K562 (cell line): Measurements from ENCODE around the gene TMEM139. TPM values are rescaled to one million over a fixed set of nuclear protein-coding genes. Genes with fewer than 3 reads are reported as not detected.

Source experiments
- ATAC-seq: fragments of 200-7000 bp; cut with Tn5 transposase; 3 replicates; pipeline ENCODE4 v1.9.1; 2020; ENCODE audit warnings: moderate library complexity
- Bru-seq: library from RNA; stranded (reverse); fragments of 400-500 nt; gene quantifications from one replicate; lab custom pipeline; 2021; lab: Mats Ljungman, UMichigan
- BruChase-seq, 2 experiments: library from RNA; stranded (reverse); fragments of 400-500 nt; gene quantifications; one replicate each; lab custom pipeline; 2021; lab: Mats Ljungman, UMichigan
- BruUV-seq: library from RNA; stranded (reverse); fragments of 400-500 nt; replicated peaks from 2 replicates; lab custom pipeline; 2021; lab: Mats Ljungman, UMichigan
- CTCF ChIA-PET: fragments of 300-600 bp; formaldehyde crosslinking; extraction: SDS; loops from one replicate; lab custom pipeline; 2021; ENCODE audit warnings: low intra/inter-chr PET ratio; lab: Yijun Ruan, JAX
- POLR2A ChIA-PET: fragments of 300-600, 350-650 bp; sonication (Branson Sonifier 250); formaldehyde crosslinking; extraction: SDS; loops from one replicate; lab custom pipeline; 2021; ENCODE audit warnings: antibody characterized with exemption, inconsistent platforms; lab: Yijun Ruan, JAX
- DNase-seq, 4 experiments: peaks; one replicate each; pipeline versions ENCODE4 v3.0.0 to v3.0.0-alpha.2; 2011 to 2018; ENCODE audit warnings: low spot score in 3 of 4, mixed read lengths in 3 of 4; ENCODE audit errors: extremely low read depth in 1 of 4
- FAIRE-seq: peaks from 2 replicates; lab custom pipeline; 2011; peaks lifted over from hg19 to GRCh38; lab: Jason Lieb, UNC
- H2AFZ ChIP-seq: 2 replicates; pipeline ENCODE4 v1.6.0; 2011; ENCODE audit warnings: low read depth, low read length, control low read depth, inconsistent platforms
- H3K27ac ChIP-seq: fragments of 200-600 bp; 3 replicates; pipeline ENCODE4 v1.8.0; 2011; ENCODE audit warnings: low read depth, mild to moderate bottlenecking, control low read depth, inconsistent platforms, low read length, moderate library complexity, mixed read lengths; ENCODE audit errors: extremely low read depth
- H3K27me3 ChIP-seq, 2 experiments: fragments of 300-600 bp in 1 of 2; 2 replicates in 1 of 2; 3 replicates in 1 of 2; pipeline versions ENCODE4 v1.6.0 to v1.8.0; 2011; ENCODE audit warnings: inconsistent platforms in 2 of 2, low read length in 2 of 2, mild to moderate bottlenecking in 1 of 2, mixed read lengths in 1 of 2, moderate library complexity in 1 of 2; ENCODE audit not compliant: control insufficient read depth in 2 of 2, insufficient read depth in 2 of 2
- H3K36me3 ChIP-seq: fragments of 300-600 bp; 3 replicates; pipeline ENCODE4 v1.8.0; 2011; ENCODE audit warnings: mild to moderate bottlenecking, low read length, inconsistent platforms; ENCODE audit not compliant: control insufficient read depth, insufficient read depth
- H3K4me1 ChIP-seq, 2 experiments: fragments of 200-600 bp in 1 of 2; replicated peaks in 1 of 2; 2 replicates in 1 of 2; 3 replicates in 1 of 2; pipeline versions ENCODE4 v1.5.1 to v1.8.0; 2011; ENCODE audit warnings: inconsistent platforms in 2 of 2, low read length in 2 of 2, mild to moderate bottlenecking in 1 of 2, mixed read lengths in 1 of 2, moderate library complexity in 1 of 2; ENCODE audit not compliant: control insufficient read depth in 2 of 2, insufficient read depth in 2 of 2
- H3K4me2 ChIP-seq: 2 replicates; pipeline ENCODE4 v1.6.1; 2011; ENCODE audit warnings: low read length, control low read depth, inconsistent platforms, mixed read lengths; ENCODE audit not compliant: insufficient read depth
- H3K4me3 ChIP-seq: fragments of 200-600 bp; sonication (generic), shearing (Covaris generic); 2 replicates; pipeline ENCODE4 v1.5.1; 2016; ENCODE audit warnings: control low read depth, inconsistent platforms
- H3K79me2 ChIP-seq: fragments of 200-600 bp; 3 replicates; pipeline ENCODE4 v1.8.0; 2011; ENCODE audit warnings: low read length, inconsistent platforms; ENCODE audit not compliant: control insufficient read depth, insufficient read depth
- H3K9ac ChIP-seq, 2 experiments: 2 replicates each; pipeline versions ENCODE4 v1.6.0 to v1.6.1; 2011; ENCODE audit warnings: low read depth in 2 of 2, low read length in 2 of 2, control low read depth in 1 of 2, inconsistent platforms in 1 of 2, mild to moderate bottlenecking in 1 of 2, mixed read lengths in 1 of 2; ENCODE audit not compliant: insufficient read depth in 1 of 2
- H3K9me1 ChIP-seq: one replicate; pipeline ENCODE4 v1.6.0; 2011; ENCODE audit warnings: inconsistent platforms, mild to moderate bottlenecking, low read length, moderate library complexity; ENCODE audit not compliant: control insufficient read depth, insufficient read depth
- H3K9me3 ChIP-seq: replicated peaks from 2 replicates; pipeline ENCODE4 v1.5.1; 2011; ENCODE audit warnings: low read depth, low read length, inconsistent platforms; ENCODE audit not compliant: control insufficient read depth, insufficient read depth
- H4K20me1 ChIP-seq: replicated peaks from 2 replicates; pipeline ENCODE4 v1.6.1; 2011; ENCODE audit warnings: low read length, inconsistent platforms, mixed read lengths; ENCODE audit not compliant: control insufficient read depth, insufficient read depth
- ATF3 ChIP-seq, 2 experiments: fragments of 450-650 bp in 1 of 2; sonication (generic) in 1 of 2; formaldehyde crosslinking in 1 of 2; IDR thresholded peaks in 1 of 2; conservative IDR thresholded peaks in 1 of 2; 2 replicates each; pipeline versions ENCODE4 v1.6.1 to v1.8.1; 2016 to 2023; ENCODE audit warnings: mild to moderate bottlenecking in 2 of 2, moderate library complexity in 2 of 2, inconsistent platforms in 1 of 2, missing genetic modification reagents in 1 of 2
- ATF7 ChIP-seq: fragments of 450-650 bp; IDR thresholded peaks from 2 replicates; pipeline ENCODE4 v1.7.1; 2014; ENCODE audit warnings: mild to moderate bottlenecking, moderate library complexity
- E2F6 ChIP-seq, 2 experiments: IDR thresholded peaks; 2 replicates each; pipeline ENCODE4 v1.6.1; 2011; ENCODE audit warnings: borderline replicate concordance in 1 of 2, control low read depth in 1 of 2, low read depth in 1 of 2, low read length in 1 of 2, mild to moderate bottlenecking in 1 of 2, mixed read lengths in 1 of 2, moderate library complexity in 1 of 2; ENCODE audit not compliant: insufficient read depth in 1 of 2, insufficient read length in 1 of 2, poor library complexity in 1 of 2, severe bottlenecking in 1 of 2; ENCODE audit errors: extremely low read depth in 1 of 2
- NBN ChIP-seq: fragments of 450-650 bp; IDR thresholded peaks from 2 replicates; pipeline ENCODE4 v1.6.1; 2016; ENCODE audit warnings: low read depth, mild to moderate bottlenecking
- PKNOX1 ChIP-seq: fragments of 450-650 bp; IDR thresholded peaks from 2 replicates; pipeline ENCODE4 v1.6.1; 2016
- POLR2B ChIP-seq: fragments of 450-650 bp; IDR thresholded peaks from 2 replicates; pipeline ENCODE4 v1.6.1; 2018; ENCODE audit warnings: low read depth; ENCODE audit not compliant: partially characterized antibody
- SMAD4 ChIP-seq: fragments of 250-450 bp; sonication (Bioruptor Pico); conservative IDR thresholded peaks from 2 replicates; pipeline ENCODE4 v1.8.0; 2021; ENCODE audit warnings: inconsistent platforms, mild to moderate bottlenecking, moderate library complexity
- ZC3H11A ChIP-seq: IDR thresholded peaks from 2 replicates; pipeline ENCODE4 v1.6.1; 2012; ENCODE audit warnings: low read depth, low read length, improper control_type of control experiment
- ZNF740 ChIP-seq, 3 experiments: fragments of 200-800 bp in 1 of 3; sonication (Bioruptor generic) in 1 of 3; sonication (generic) in 1 of 3; formaldehyde crosslinking in 1 of 3; IDR thresholded peaks; 2 replicates each; pipeline versions ENCODE4 v1.6.1 to v1.8.0; 2016 to 2022; ENCODE audit warnings: mild to moderate bottlenecking in 2 of 3, missing compliant biosample characterization in 2 of 3, missing genetic modification characterization in 2 of 3, missing genetic modification reagents in 1 of 3
- WGBS: fragments of 100-300 bp; shearing (Covaris generic); methylation state at CpG from one replicate; pipeline ENCODE4 v1.1.6; 2016; ENCODE audit warnings: low coverage, mixed read lengths; ENCODE audit not compliant: insufficient coverage; ENCODE audit errors: missing lambda C conversion rate; 5-methylcytosine and 5-hydroxymethylcytosine counted together
- in situ Hi-C: fragments of 300-500 bp; cut with MboI; formaldehyde crosslinking; loops from 4 replicates; pipeline ENCODE4 v1.15.0; 2018; ENCODE audit warnings: inconsistent platforms, mixed read lengths
- intact Hi-C: fragments of 100-400 bp; cut with micrococcal nuclease; formaldehyde crosslinking; loops from 2 replicates; pipeline ENCODE4 v1.14.2; 2022
- long read RNA-seq, 3 experiments: library from polyadenylated mRNA in 2 of 3; library from RNA in 1 of 3; unstranded in 2 of 3; stranded (forward) in 1 of 3; transcript quantifications; one replicate each; pipeline ENCODE4 v2.0.0, GENCODE V29; 2019 to 2022
- polyA minus RNA-seq, 3 experiments: library from RNA; depleted of rRNA, polyadenylated mRNA; stranded (reverse); fragments of >200 nt; gene quantifications; 2 replicates each; pipeline ENCODE4 v1.2.3, GENCODE V29; 2011
- polyA plus RNA-seq, 8 experiments: library from polyadenylated mRNA; depleted of rRNA in 4 of 8; stranded (reverse) in 5 of 8; unstranded in 3 of 8; fragments of >200 nt; fragmentation: Nextera tagmentation in 2 of 8; fragmentation: Illumina TruSeq in 1 of 8; extraction: Ambion mirVana in 2 of 8; extraction: Trizol in 1 of 8; gene quantifications; 2 replicates each; pipeline versions ENCODE4 v1.2.1 to v1.2.3, GENCODE V29; 2011 to 2014; ENCODE audit warnings: inconsistent platforms in 1 of 8, missing spikeins in 1 of 8
- total RNA-seq, 7 experiments: library from RNA; depleted of rRNA in 6 of 7; stranded (reverse); fragments of >200 nt in 6 of 7; fragmentation: Illumina TruSeq in 2 of 7; extraction: Trizol in 2 of 7; gene quantifications; 2 replicates each; pipeline versions ENCODE4 v1.2.1 to v1.2.3, GENCODE V29; 2011 to 2021; ENCODE audit warnings: low replicate concordance in 1 of 7

The TMEM139 gene
- total RNA-seq (2011; cell fraction: chromatin; rRNA removed; ENCODE audit: low replicate concordance), result 0.39 and 0.83 TPM in 2 replicates
- 0.33 and 1.1 TPM in 2 replicates for total RNA-seq (2011; cell fraction: nucleolus; rRNA removed)
- 0.99 and 1.8 TPM in 2 replicates for total RNA-seq (2011; cell fraction: nucleoplasm; rRNA removed)
- total RNA-seq (2014; rRNA removed), result 0.27 and 0.78 TPM in 2 replicates
- 0.87 and 1.1 TPM in 2 replicates for total RNA-seq (2014; rRNA removed; fragmentation: Illumina TruSeq; extraction: Trizol)
- total RNA-seq (2015; rRNA removed; fragmentation: Illumina TruSeq; extraction: Trizol), result 0.29 and 0.75 TPM in 2 replicates
- total RNA-seq (2021), result 0.81 and 1.5 TPM in 2 replicates
- 0.20 and 0.31 TPM in 2 replicates for polyA plus RNA-seq (2011; rRNA removed)
- 0.09 and 0.16 TPM in 2 replicates for polyA plus RNA-seq (2011; cell fraction: cytosol; rRNA removed)
- 0.48 and 0.53 TPM in 2 replicates for polyA plus RNA-seq (2011; cell fraction: nucleus; rRNA removed)
- 0.91 and 1.2 TPM in 2 replicates for polyA plus RNA-seq (2012)
- 1.2 and 1.8 TPM in 2 replicates for polyA plus RNA-seq (2014; fragmentation: Illumina TruSeq; extraction: Trizol)
- polyA plus RNA-seq (2014; fragmentation: Nextera tagmentation; extraction: Ambion mirVana), result 1 to 10 TPM in 1 of 2 experiments, under 1 TPM in 1; 0.79 to 1.1 TPM
- polyA plus RNA-seq (2014; rRNA removed), result 0.44 and 2.0 TPM in 2 replicates
- polyA minus RNA-seq (2011; rRNA and poly(A)+ RNA removed), result 0.11 and 0.15 TPM in 2 replicates
- polyA minus RNA-seq (2011; cell fraction: cytosol; rRNA and poly(A)+ RNA removed), result not detected in 2 replicates
- polyA minus RNA-seq (2011; cell fraction: nucleus; rRNA and poly(A)+ RNA removed), result 0.13 and 0.56 TPM in 2 replicates
- percentile 39 among the genes with signal in this experiment for Bru-seq, nascent RNA
- BruChase-seq, experiment 1, labeled RNA remaining after a 2-hour chase, result percentile 40 among the genes with signal in this experiment
- BruChase-seq, experiment 2, labeled RNA remaining after a 6-hour chase, result percentile 42 among the genes with signal in this experiment
- long read RNA-seq, experiment 1, result 0 reads
- long read RNA-seq, experiment 2, result 0 reads
- long read RNA-seq, experiment 3, result 0 reads

GRCh38 chr7:143284591-143285469 lies at the start of gene TMEM139:
TMEM139 (plus strand) TSS chr7:143284958; CDS start chr7:143285958, 1,000 bp downstream.
- H3K4me3 ChIP-seq, result no peak within 1 kb of the TSS
- H3K9me1 ChIP-seq, result no peaks in the 10 kb centered on the region
- H3K79me2 ChIP-seq, result peaks cover 17% of the 10 kb centered on the region
- peak; percentile 74 to 80 (median 74) for DNase-seq
- H3K9ac ChIP-seq, result peak within 1 kb of the TSS in 1 of 2 experiments; percentile 38; a peak in 1 of 4 replicates
- ChIA-PET POLR2A (interaction anchor here (0.6 kb wide), 1 partner anchor 142 kb away, joined by 3 read pairs; no protein-coding TSS in a partner anchor), CTCF (no interaction called here)
- peaks cover 7% of the 10 kb centered on the region for H3K9me3 ChIP-seq
- FAIRE-seq, result no peak
- no peaks in the 10 kb centered on the region; the same call in 1 of the 2 replicates for H4K20me1 ChIP-seq
- H3K4me1 ChIP-seq, result peaks cover 20 to 22% of the 10 kb centered on the region in 2 experiments; a peak in 4 of 5 replicates
- intact Hi-C loops (no loop called here), in situ Hi-C loops (no loop called here)
- 56% methylated on average over 19 of the region's 19 CpGs for WGBS
- H3K27ac ChIP-seq, result no peak within 1 kb of the TSS
- H3K4me2 ChIP-seq, result peak within 1 kb of the TSS; percentile 47
- no TSS peak for BruUV-seq
- peak within 1 kb of the TSS; percentile 82 for H2AFZ ChIP-seq
- ATAC-seq, result peak; percentile 60
- peaks cover 6% of the 10 kb centered on the region; the same call in 1 of the 3 replicates for H3K36me3 ChIP-seq
- H3K27me3 ChIP-seq, result no peaks in the 10 kb centered on the region
- TF ChIP-seq E2F6 (IDR thresholded peaks at IDR 0.05; ENCODE audit: borderline replicate concordance in 1 of 2, extremely low read depth in 1 of 2, insufficient read depth in 1 of 2, insufficient read length in 1 of 2, low read depth in 1 of 2, low read length in 1 of 2, poor library complexity in 1 of 2, severe bottlenecking in 1 of 2), result peak in 1 of 2 experiments; percentile 12
- TF ChIP-seq ZC3H11A, result 0 out of 2 replicates have a peak, but pooled peaks have one; percentile 26
- 0 out of 2 replicates have a peak, but pooled peaks have one; percentile 48 for TF ChIP-seq ZNF740 (CRISPR knock-in tag; IDR thresholded peaks at IDR 0.05)
- TF ChIP-seq ZNF740 (tag; IDR thresholded peaks at IDR 0.05), result peak in 1 of 2 experiments; percentile 28; a peak in 1 of 4 replicates
- 0 out of 2 replicates have a peak, but pooled peaks have one; percentile 13 for TF ChIP-seq ATF7
- TF ChIP-seq NBN, result no peak
- no peak for TF ChIP-seq SMAD4 (CRISPR knock-in tag)
- peak; percentile 26; the same call in 1 of the 2 replicates for TF ChIP-seq PKNOX1
- TF ChIP-seq ATF3 (IDR thresholded peaks at IDR 0.05), result no peak
- no peak for TF ChIP-seq ATF3 (CRISPR knock-in tag; conservative IDR thresholded peaks at IDR 0.05)
- TF ChIP-seq POLR2B, result no peak
